Panc1 (cell line): Measurements from ENCODE around the gene MFSD12. TPM values are rescaled to one million over a fixed set of nuclear protein-coding genes. Genes with fewer than 3 reads are reported as not detected.
"Not testable (repeated sequence)": the region's sequence is repeated elsewhere in the genome, so short reads cannot be mapped to it uniquely, and the experiment has no call there.

Experiments
- ATAC-seq: fragments of 200-7000 bp; cut with Tn5 transposase; 2 replicates; pipeline ENCODE4 v1.9.1; 2020; ENCODE audit warnings: mild to moderate bottlenecking, moderate library complexity
- BruUV-seq: library from RNA; stranded (reverse); fragments of 400-500 nt; replicated peaks from 2 replicates; lab custom pipeline; 2021; lab: Mats Ljungman, UMichigan
- CTCF ChIA-PET: fragments of 300-600 bp; sonication (Branson Sonifier 250); formaldehyde crosslinking; loops from one replicate; lab custom pipeline; 2022; ENCODE audit warnings: antibody characterized with exemption; lab: Charles Lee
- POLR2A ChIA-PET: fragments of 300-600 bp; sonication (Branson Sonifier 250); formaldehyde crosslinking; loops from one replicate; lab custom pipeline; 2022; ENCODE audit warnings: antibody characterized with exemption; lab: Charles Lee
- DNase-seq: peaks from one replicate; pipeline ENCODE4 v3.0.0-alpha.2; 2010; ENCODE audit warnings: low read depth, low spot score
- H3K27ac ChIP-seq: 2 replicates; pipeline ENCODE4 v1.5.1; 2011; ENCODE audit warnings: mild to moderate bottlenecking, low read length, inconsistent platforms
- H3K27me3 ChIP-seq: fragments of 200-500 bp; sonication (Bioruptor generic); 2 replicates; pipeline ENCODE4 v1.6.0; 2014; ENCODE audit warnings: low read length, inconsistent platforms; ENCODE audit not compliant: control insufficient read depth, insufficient read depth
- H3K36me3 ChIP-seq: fragments of 200-500 bp; sonication (Bioruptor generic); 2 replicates; pipeline ENCODE4 v1.5.1; 2014; ENCODE audit warnings: inconsistent platforms, mild to moderate bottlenecking, low read length, moderate library complexity; ENCODE audit not compliant: control insufficient read depth, insufficient read depth
- H3K4me1 ChIP-seq: 2 replicates; pipeline ENCODE4 v1.5.1; 2011; ENCODE audit warnings: inconsistent platforms, mild to moderate bottlenecking, low read length, moderate library complexity; ENCODE audit not compliant: control insufficient read depth, insufficient read depth
- H3K4me3 ChIP-seq, 2 experiments: 2 replicates each; pipeline ENCODE4 v1.5.1; 2011 to 2012; ENCODE audit warnings: low read depth in 2 of 2, low read length in 2 of 2, mild to moderate bottlenecking in 2 of 2, inconsistent platforms in 1 of 2, moderate library complexity in 1 of 2
- H3K9me3 ChIP-seq: fragments of 200-500 bp; sonication (Bioruptor generic); 2 replicates; pipeline ENCODE4 v1.5.1; 2014; ENCODE audit warnings: low read depth, mild to moderate bottlenecking, inconsistent platforms, low read length, moderate library complexity; ENCODE audit not compliant: control insufficient read depth, insufficient read depth
- POLR2AphosphoS5 ChIP-seq: IDR thresholded peaks from 2 replicates; pipeline ENCODE4 v1.6.1; 2012; ENCODE audit warnings: mild to moderate bottlenecking, low read depth, low read length, moderate library complexity
- REST ChIP-seq, 2 experiments: IDR thresholded peaks; 2 replicates each; pipeline ENCODE4 v1.6.1; 2011 to 2012; ENCODE audit warnings: low read depth in 2 of 2, control low read depth in 1 of 2, low read length in 1 of 2, mild to moderate bottlenecking in 1 of 2, moderate library complexity in 1 of 2; ENCODE audit not compliant: insufficient read depth in 1 of 2
- SIN3A ChIP-seq: IDR thresholded peaks from 2 replicates; pipeline ENCODE4 v1.6.1; 2012; ENCODE audit warnings: low read depth, mild to moderate bottlenecking, low read length, moderate library complexity, borderline replicate concordance; ENCODE audit not compliant: insufficient read depth
- TCF7L2 ChIP-seq: IDR thresholded peaks from 2 replicates; pipeline ENCODE4 v1.6.1; 2011; ENCODE audit warnings: mild to moderate bottlenecking, low read depth, low read length, inconsistent platforms
- in situ Hi-C: cut with HindIII; loops from 2 replicates; pipeline ENCODE4 v1.10.0; 2016; ENCODE audit warnings: low sequenced_read_pairs, low pct_unique_long_range_greater_than_20kb
- intact Hi-C: fragments of 100-400 bp; cut with micrococcal nuclease; formaldehyde crosslinking; loops from one replicate; pipeline ENCODE4 v1.10.0; 2022; ENCODE audit not compliant: unreplicated experiment
- total RNA-seq: library from RNA; stranded (reverse); gene quantifications from one replicate; pipeline ENCODE4 v1.2.1, GENCODE V29; 2021; ENCODE audit not compliant: unreplicated experiment
- TF ChIP-seq, protein P1 (sequence below): fragments of 450-650 bp; IDR thresholded peaks from 2 replicates; pipeline ENCODE4 v1.5.1; 2017; ENCODE audit warnings: mild to moderate bottlenecking

Gene MFSD12
- total RNA-seq, 1 experiment from 2014 or later = 98.8 TPM

GRCh38 chr19:3509566-3509989 is 47.8 kb downstream of the MFSD12 start:
- no TSS peak for BruUV-seq
- H3K27ac ChIP-seq = no peak overlapping the region
- H3K4me1 ChIP-seq = no peaks in the 10 kb centered on the region; the same call in none of the 2 replicates
- no peak for TF ChIP-seq TCF7L2
- no peak for TF ChIP-seq POLR2AphosphoS5
- TF ChIP-seq SIN3A = no peak
- TF ChIP-seq REST (IDR thresholded peaks at IDR 0.05; ENCODE audit: insufficient read depth in 1 of 2, low read depth in 2 of 2, low read length in 1 of 2) = no peak
- TF ChIP-seq, protein P1, sequence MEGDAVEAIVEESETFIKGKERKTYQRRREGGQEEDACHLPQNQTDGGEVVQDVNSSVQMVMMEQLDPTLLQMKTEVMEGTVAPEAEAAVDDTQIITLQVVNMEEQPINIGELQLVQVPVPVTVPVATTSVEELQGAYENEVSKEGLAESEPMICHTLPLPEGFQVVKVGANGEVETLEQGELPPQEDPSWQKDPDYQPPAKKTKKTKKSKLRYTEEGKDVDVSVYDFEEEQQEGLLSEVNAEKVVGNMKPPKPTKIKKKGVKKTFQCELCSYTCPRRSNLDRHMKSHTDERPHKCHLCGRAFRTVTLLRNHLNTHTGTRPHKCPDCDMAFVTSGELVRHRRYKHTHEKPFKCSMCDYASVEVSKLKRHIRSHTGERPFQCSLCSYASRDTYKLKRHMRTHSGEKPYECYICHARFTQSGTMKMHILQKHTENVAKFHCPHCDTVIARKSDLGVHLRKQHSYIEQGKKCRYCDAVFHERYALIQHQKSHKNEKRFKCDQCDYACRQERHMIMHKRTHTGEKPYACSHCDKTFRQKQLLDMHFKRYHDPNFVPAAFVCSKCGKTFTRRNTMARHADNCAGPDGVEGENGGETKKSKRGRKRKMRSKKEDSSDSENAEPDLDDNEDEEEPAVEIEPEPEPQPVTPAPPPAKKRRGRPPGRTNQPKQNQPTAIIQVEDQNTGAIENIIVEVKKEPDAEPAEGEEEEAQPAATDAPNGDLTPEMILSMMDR = no peak
- H3K9me3 ChIP-seq = no peaks in the 10 kb centered on the region
- in situ Hi-C loops = no loop called here
- intact Hi-C loops = no loop called here
- H3K36me3 ChIP-seq = peaks cover 3% of the 10 kb centered on the region
- CTCF ChIA-PET = no interaction called here
- POLR2A ChIA-PET = no interaction called here
- no peak overlapping the region for H3K4me3 ChIP-seq
- DNase-seq = no peak
- no peaks in the 10 kb centered on the region for H3K27me3 ChIP-seq
- ATAC-seq = no peak

DNA sequence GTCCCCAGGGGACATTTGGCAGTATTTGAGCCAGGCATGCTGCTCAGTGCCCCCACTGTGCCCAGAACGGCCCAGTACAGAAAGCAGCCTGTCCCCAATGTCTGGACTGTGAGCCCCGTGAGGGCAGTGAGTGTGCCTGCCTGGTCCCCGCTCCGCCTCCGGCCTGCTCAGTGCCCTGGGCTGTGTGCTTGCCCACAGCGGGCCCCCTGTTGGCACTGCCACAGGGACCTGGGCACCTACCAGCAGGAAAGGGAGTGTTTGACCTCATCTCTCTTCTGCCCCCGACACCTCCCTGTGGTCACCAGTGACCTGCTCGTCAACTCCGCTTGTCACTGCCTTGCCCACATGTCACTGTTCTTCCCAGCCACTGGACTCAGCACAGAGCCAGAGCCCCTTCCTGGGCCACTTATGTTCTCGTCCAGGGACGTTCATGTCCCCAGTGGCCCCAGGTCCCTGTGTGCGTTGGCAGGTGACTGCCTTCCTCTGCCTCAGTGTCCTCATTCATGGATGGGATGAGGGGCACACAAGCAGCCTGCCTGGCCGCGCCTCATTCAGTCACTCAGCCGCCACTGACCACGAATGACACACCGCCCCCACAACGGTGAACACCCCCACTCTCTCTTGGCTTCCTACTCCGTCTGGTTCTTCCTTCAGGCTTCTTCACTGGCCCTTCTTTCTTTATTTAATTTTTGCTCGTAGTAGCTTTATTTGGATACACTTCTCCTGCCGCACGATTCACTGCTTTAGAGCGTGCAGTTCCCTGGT is 48.4 kb downstream of the MFSD12 start:
- H3K4me3 ChIP-seq = no peak overlapping the region
- in situ Hi-C loops (no loop called here), intact Hi-C loops (no loop called here)
- no peak for TF ChIP-seq REST (IDR thresholded peaks at IDR 0.05; ENCODE audit: insufficient read depth in 1 of 2, low read depth in 2 of 2, low read length in 1 of 2)
- TF ChIP-seq, protein P1 = no peak
- ATAC-seq (no peak), DNase-seq (no peak)
- POLR2A ChIA-PET = interaction anchor here (0.9 kb wide), 1 partner anchor 286 kb away, joined by 9 read pairs; no protein-coding TSS in a partner anchor
- CTCF ChIA-PET = no interaction called here
- H3K27ac ChIP-seq = no peak overlapping the region
- H3K27me3 ChIP-seq = no peaks in the 10 kb centered on the region
- no peaks in the 10 kb centered on the region; the same call in 1 of the 2 replicates for H3K4me1 ChIP-seq
- peaks cover 3% of the 10 kb centered on the region for H3K36me3 ChIP-seq
- BruUV-seq = no TSS peak
- H3K9me3 ChIP-seq = no peaks in the 10 kb centered on the region

- H3K4me1 ChIP-seq, H3K9me3 ChIP-seq, H3K36me3 ChIP-seq, BruUV-seq, CTCF ChIA-PET, H3K27me3 ChIP-seq, H3K4me3 ChIP-seq, DNase-seq, ATAC-seq, in situ Hi-C loops, H3K27ac ChIP-seq, intact Hi-C loops: not testable (repeated sequence)
- POLR2A ChIA-PET = interaction anchor here (0.9 kb wide), 1 partner anchor 286 kb away, joined by 9 read pairs; no protein-coding TSS in a partner anchor
Measured at GRCh38 chr19:3508121-3508661, 49.2 kb downstream of the MFSD12 start.
